ENCODE data around the gene RAB3GAP2.
A peak's percentile ranks its signal among the peaks of the same experiment; 100 is the strongest.

Gene RAB3GAP2

GRCh38 chr1:220306339-220306738 is 34.1 kb upstream of the RAB3GAP2 start:
- Histone ChIP-seq H3K9ac (no peak overlapping the region), H3K4me3 (ENCODE audit: low read depth, low read length) (no peak overlapping the region), H2AFZ (no peak overlapping the region), H3K27ac (no peak overlapping the region), H3K36me3 (ENCODE audit: control insufficient read depth, insufficient read depth, low read length) (no peaks in the 10 kb centered on the region), H3K4me1 (no peaks in the 10 kb centered on the region), H3K9me3 (ENCODE audit: control insufficient read depth, low read length) (no peaks in the 10 kb centered on the region), H3K4me2 (ENCODE audit: low read length) (no peak overlapping the region), H3K27me3 (ENCODE audit: control insufficient read depth, insufficient read depth, low read length) (no peaks in the 10 kb centered on the region), H3K79me2 (no peaks in the 10 kb centered on the region)
- TF ChIP-seq CTCF (IDR thresholded peaks at IDR 0.05), result no peak

DNA sequence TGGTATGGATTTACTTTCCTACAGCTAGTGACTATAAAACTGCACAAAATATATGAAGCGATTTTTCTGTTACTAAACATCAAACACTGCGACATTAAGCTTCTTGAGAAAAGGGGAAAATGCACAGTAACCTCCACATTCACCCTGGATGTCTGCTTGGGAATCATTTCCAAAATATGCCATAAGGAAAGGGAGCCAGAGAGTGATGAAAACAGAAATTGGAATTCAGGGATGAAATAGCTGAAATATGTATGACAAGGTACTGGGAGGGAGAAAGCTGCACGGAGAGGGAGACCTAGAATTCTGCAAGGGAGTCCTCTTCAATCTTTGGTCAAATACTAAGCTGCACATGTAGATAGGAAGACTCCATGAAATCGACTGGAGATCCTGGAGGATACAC is 31.6 kb upstream of the RAB3GAP2 start:
- Histone ChIP-seq H3K36me3 (ENCODE audit: control insufficient read depth, insufficient read depth, low read length) (no peaks in the 10 kb centered on the region), H3K4me1 (peaks cover 2% of the 10 kb centered on the region), H3K4me2 (ENCODE audit: low read length) (no peak overlapping the region), H3K27me3 (ENCODE audit: control insufficient read depth, insufficient read depth, low read length) (no peaks in the 10 kb centered on the region), H3K9me3 (ENCODE audit: control insufficient read depth, low read length) (no peaks in the 10 kb centered on the region), H2AFZ (no peak overlapping the region), H3K4me3 (ENCODE audit: low read depth, low read length) (no peak overlapping the region), H3K27ac (no peak overlapping the region), H3K79me2 (no peaks in the 10 kb centered on the region), H3K9ac (no peak overlapping the region)
- TF ChIP-seq CTCF (IDR thresholded peaks at IDR 0.05), result no peak

DNA sequence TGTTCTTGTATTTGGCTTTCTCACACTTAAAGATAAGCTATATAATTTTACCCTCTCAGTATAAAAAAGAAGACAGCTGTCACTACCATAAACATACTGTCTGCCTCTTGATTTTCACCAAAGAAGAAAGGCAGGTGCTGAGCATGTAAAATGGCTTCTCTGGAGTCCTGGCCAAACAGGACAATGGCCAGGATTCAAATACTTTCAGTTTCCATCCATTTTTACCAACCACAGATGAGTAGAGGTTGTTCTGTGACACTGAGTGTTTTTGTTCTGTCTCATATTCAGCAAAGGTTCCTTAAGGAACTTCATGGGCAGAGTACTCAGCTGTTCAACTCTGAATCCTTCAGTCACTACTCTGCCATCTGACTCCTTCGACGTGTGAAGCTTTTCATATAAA is 29.4 kb upstream of the RAB3GAP2 start:
- Histone ChIP-seq H3K36me3 (ENCODE audit: control insufficient read depth, insufficient read depth, low read length) (no peaks in the 10 kb centered on the region), H3K4me3 (ENCODE audit: low read depth, low read length) (no peak overlapping the region), H3K4me2 (ENCODE audit: low read length) (no peak overlapping the region), H3K9ac (no peak overlapping the region), H3K4me1 (peaks cover 2% of the 10 kb centered on the region), H3K79me2 (no peaks in the 10 kb centered on the region), H3K9me3 (ENCODE audit: control insufficient read depth, low read length) (no peaks in the 10 kb centered on the region), H3K27ac (no peak overlapping the region), H2AFZ (peak overlapping the region; percentile 53), H3K27me3 (ENCODE audit: control insufficient read depth, insufficient read depth, low read length) (no peaks in the 10 kb centered on the region)
- no peak for TF ChIP-seq CTCF (IDR thresholded peaks at IDR 0.05)

- Histone ChIP-seq H3K27ac (peak overlapping the region; percentile 62), H3K9me3 (ENCODE audit: control insufficient read depth, low read length) (no peaks in the 10 kb centered on the region), H3K4me3 (ENCODE audit: low read depth, low read length) (peak overlapping the region; percentile 25), H3K9ac (no peak overlapping the region), H3K79me2 (no peaks in the 10 kb centered on the region), H3K27me3 (ENCODE audit: control insufficient read depth, insufficient read depth, low read length) (no peaks in the 10 kb centered on the region), H2AFZ (peak overlapping the region; percentile 75), H3K36me3 (ENCODE audit: control insufficient read depth, insufficient read depth, low read length) (no peaks in the 10 kb centered on the region), H3K4me1 (peaks cover 2% of the 10 kb centered on the region), H3K4me2 (ENCODE audit: low read length) (peak overlapping the region; percentile 8)
- TF ChIP-seq CTCF (IDR thresholded peaks at IDR 0.05), result no peak
Measured at GRCh38 chr1:220300442-220301121, 28.3 kb upstream of the RAB3GAP2 start.

DNA sequence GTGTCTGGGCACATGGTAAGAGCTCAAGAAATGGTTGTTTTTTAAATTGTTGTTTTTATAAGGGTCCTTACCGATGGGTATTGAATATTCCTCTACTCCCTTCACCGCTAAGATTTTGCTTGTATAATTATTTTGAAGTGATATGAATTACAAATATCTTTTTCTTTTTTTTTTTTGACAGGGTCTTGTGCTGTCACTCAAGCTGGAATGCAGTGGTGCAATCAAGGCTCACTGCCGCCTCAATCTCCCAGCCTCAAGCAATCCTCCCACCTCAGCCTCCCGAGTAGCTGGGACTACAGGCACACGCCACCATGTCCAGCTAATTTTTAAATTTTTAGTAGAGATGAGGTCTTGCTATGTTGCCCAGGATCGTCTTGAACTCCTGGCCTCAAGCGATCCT is 27.1 kb upstream of the RAB3GAP2 start:
- no peak for TF ChIP-seq CTCF (IDR thresholded peaks at IDR 0.05)

More for the DNA sequence above, 27.1 kb upstream of the RAB3GAP2 start:
- Histone ChIP-seq H2AFZ (no peak overlapping the region), H3K4me2 (ENCODE audit: low read length) (no peak overlapping the region), H3K4me3 (ENCODE audit: low read depth, low read length) (no peak overlapping the region), H3K79me2 (no peaks in the 10 kb centered on the region), H3K27ac (no peak overlapping the region), H3K4me1 (peaks cover 2% of the 10 kb centered on the region), H3K27me3 (ENCODE audit: control insufficient read depth, insufficient read depth, low read length) (no peaks in the 10 kb centered on the region), H3K36me3 (ENCODE audit: control insufficient read depth, insufficient read depth, low read length) (no peaks in the 10 kb centered on the region), H3K9me3 (ENCODE audit: control insufficient read depth, low read length) (no peaks in the 10 kb centered on the region), H3K9ac (no peak overlapping the region)

Measured in parathyroid adenoma (tissue), 2 donors.